GM21515 (cell line): Measurements from ENCODE around the gene ZNF423.

Experiments used
- ATAC-seq: cut with Tn5 transposase; IDR thresholded peaks from one replicate; pipeline ENCODE4 v1.9.1; 2021; ENCODE audit not compliant: unreplicated experiment

The ZNF423 gene

DNA sequence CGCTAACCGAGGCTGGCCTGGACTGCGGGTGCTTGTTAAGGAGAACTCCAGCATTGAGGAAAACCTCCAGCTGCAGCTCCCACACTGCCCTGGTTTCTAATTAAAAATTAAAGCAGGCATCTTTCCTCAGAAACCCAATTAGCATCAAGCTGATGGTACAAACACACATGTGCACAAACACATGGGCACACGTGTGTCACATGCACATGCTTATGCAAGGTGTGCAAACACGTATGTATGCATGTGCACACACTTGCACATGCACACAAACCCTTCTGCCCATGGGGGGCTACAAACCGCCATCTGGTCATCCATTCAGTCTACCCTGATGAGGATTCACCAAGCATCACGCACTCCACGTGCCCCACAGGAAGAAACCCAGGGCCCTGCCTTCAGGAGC is 182.5 kb downstream of the ZNF423 start:
- no peak for ATAC-seq

DNA sequence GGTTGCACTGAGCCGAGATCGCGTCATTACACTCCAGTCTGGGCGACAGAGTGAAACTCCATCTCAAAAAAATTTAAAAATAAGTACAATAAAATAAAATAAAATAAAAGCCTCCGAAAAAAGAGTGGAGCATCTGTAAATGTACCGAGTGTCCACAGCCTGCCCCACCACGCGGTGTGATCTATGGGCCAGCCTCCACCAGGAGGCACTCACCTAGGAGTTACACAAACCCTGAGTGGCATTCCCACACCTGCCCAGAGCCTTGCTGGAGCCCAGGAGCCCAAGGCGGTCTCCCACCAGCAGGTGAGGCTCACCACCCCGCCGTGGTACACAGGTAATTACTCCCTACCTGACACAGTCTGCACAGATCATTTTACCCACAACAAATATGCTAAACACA is 183.2 kb downstream of the ZNF423 start:
- no peak for ATAC-seq

GRCh38 chr16:49671333-49671732 is 184.6 kb downstream of the ZNF423 start:
- ATAC-seq = no peak

- ATAC-seq = no peak
Measured at GRCh38 chr16:49670627-49671026, 185.3 kb downstream of the ZNF423 start.

GRCh38 chr16:49665482-49666230 is 190.3 kb downstream of the ZNF423 start:
- ATAC-seq = no peak

DNA sequence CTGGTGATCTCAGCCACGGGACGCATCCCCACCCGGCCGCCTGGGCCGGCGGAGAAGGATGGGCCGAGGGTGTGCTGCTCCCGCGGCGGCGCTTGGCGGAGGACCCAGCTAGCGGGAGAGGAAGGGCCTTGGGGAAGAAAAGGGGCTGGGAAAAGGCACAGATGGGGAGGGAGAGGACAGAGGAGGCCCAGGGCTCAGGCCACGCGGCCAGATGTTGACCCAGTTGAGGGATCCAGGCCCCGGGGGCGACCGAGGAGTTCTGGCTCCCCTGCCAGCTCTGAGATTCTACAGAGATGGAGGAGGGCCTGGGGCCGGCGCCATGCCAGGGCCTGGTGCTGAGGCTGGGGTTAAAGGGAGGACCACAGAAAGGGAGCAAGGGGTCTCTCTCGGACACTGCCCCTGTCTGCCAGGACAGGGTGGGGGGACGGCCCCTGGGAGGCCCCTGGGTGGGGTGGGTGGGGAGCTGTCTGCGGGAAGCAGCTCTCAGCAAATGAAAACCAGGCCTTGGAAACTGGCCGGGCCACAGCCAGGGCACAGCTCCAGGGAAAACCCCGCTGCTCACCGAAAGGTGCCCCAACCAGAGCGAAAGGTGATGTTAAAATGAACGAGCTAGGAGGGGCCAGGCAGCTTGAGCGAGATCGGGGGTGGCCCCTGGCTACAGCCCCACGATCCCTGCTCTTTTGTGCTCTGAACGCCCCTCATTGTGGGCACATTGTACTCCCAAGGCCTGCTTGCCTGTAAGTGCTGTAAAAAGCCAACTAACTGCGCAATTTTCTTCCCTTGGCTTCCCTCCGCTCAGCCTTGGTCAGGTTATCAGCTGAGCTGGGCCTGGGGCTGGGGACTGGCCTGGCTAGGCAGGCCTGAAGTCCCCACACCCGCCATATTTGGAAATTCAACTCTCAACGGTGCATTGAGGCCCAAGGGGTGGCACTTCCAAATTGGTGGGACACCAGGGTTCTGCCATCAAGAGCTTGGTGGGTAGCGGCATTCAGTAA is 191.4 kb downstream of the ZNF423 start:
- ATAC-seq = no peak

- no peak for ATAC-seq
Measured at GRCh38 chr16:49663081-49664065, 192.5 kb downstream of the ZNF423 start.

GRCh38 chr16:49662569-49662968 is 193.3 kb downstream of the ZNF423 start:
- ATAC-seq = no peak

- no peak for ATAC-seq
Measured at GRCh38 chr16:49661465-49662187, 194.3 kb downstream of the ZNF423 start.

DNA sequence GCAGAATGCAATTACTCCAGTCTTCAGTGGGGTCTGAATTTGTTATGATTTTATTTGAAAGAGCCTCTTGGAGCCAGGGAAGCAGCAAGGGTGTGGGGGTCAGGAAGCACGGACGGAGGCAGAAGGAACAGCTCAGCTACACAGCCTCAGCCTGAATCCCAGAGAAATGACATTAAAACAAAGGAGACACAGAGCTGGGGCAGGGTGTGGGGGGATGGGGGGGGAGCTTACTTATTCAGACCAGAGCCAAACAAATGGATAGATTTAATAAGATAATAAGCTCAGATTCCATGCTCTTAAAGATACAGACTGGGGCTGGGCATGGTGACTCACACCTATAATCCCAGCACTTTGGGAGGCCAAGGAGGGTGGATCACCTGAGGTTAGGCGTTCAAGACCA is 195.3 kb downstream of the ZNF423 start:
- ATAC-seq = no peak

GRCh38 chr16:49659356-49659755 is 196.6 kb downstream of the ZNF423 start:
- no peak for ATAC-seq

- ATAC-seq = no peak
Measured at GRCh38 chr16:49658531-49658930, 197.4 kb downstream of the ZNF423 start.

DNA sequence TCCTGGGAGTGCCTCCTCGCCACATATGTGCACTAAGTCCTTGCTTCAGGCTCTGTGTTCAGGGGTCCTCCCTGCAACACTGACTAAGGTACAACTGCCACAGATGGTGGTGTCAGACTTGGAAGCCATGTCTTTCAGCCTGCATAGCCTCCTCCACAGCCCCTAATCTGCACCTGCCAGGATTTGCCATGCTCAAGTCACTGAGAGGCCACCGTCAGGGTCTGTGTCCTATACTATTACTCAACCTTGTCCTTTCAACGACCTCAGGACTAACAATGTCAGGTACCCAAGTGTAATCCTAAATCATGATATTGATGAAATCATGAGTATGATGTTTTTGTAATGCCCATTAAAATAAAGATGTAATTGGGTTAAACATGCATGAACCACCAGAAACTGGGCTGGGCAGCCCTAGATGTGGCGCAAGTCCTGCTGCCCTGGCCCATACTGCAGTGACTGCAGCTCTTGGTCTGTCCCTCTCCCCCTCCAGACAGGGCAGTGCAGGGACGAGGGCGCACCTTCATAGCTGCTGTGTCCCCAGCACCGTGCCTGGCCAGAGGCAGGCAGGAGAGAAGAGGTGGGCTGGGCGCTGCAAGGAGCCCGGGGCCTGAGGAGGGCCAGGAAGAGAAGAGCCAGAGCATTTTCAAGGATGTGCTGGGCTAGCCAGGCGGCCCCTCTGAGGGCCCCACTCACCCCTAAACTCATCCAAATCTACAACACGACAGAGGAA is 198.0 kb downstream of the ZNF423 start:
- ATAC-seq = no peak

DNA sequence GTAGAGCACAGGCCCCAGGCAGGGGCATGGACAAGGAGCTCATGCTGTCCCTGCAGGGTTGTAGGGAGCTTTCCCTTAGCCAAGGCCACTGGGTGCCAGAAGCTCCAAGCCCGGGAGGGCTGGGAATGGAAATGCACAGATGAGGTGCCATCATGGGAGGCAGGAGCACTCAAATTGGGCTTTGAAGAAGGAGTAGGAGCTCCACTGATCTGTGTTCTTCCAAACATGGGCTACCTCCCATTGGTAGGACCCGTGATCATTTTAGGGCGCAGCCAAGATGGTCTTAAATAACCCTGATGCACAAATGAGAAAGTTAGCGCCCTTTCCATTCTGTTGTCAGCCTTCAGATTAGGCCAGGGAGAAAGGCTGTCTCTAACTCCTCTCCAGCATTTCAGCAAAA is 201.5 kb downstream of the ZNF423 start:
- no peak for ATAC-seq

DNA sequence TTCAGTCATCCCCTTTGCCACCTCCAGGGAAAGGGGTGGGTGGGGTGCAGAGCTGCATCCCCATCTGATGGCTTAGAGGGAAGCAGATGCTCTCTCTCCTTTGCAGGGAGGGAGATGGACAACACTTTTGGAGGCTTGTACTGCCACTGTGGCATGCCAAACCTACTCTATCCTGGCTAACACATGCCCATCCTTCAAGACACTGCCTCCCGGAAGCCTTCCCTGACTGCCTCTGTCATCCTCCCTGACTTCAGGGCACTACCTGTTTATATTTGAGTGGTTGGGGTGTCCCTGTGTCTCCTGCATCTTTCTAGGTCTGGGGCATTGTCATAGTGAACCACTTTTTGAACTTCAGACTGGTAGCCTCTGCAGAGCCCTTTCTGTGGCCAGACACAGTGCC is 202.3 kb downstream of the ZNF423 start:
- ATAC-seq = no peak

- no peak for ATAC-seq
Measured at GRCh38 chr16:49653173-49653570, 202.7 kb downstream of the ZNF423 start.

DNA sequence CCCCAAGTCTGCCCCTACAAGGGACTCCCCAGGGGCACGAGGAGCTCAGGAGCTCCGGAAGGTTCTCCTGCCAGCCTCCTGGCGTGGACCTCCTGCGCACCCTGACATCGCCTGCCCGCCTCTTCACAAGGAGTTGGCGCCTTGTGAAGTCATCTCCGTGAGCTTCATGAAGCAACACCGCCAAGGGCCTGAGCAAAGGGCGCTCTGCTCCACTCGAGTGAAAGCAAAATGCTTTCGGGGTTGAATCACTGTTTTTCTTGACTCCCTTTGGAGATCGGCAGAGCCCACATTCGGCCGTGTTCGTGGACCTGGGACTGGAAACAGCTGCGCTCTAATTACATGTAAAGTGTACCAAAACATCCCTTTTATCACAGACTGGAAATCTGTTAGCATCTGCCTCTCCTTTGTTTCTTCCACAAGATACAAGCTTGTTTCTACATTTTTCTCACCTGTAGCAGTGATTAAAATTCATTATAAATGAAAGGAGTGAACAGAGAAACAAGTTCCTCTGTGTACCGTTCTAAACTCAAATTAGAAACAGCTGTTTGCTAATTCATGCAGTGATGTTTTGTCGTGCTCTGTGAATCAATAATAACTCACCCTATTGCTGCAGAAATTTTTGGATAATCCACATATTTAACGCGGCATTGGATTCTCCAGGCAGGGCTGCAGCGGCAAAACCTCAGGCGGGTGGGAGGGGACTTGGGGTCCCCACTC is 203.3 kb downstream of the ZNF423 start:
- ATAC-seq = no peak

DNA sequence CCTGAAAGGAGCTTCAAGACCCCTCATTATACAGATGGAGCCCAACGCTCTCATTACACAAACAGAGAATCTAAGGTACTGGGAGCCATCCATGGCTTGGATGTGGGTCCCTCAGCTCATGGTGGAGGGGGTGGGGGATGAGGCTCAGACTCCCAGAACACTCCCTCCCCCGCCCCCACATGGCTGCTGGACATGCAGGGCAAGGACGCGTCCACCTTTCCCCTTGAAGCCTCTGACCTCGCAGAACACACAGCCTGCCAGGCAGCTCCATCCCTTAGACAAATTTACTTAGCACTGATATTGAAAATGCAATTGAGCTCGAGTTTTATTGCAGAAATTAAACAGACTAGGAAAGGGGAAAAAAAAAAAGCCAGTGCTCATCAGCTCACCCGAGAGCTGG is 203.9 kb downstream of the ZNF423 start:
- no peak for ATAC-seq

- no peak for ATAC-seq
Measured at GRCh38 chr16:49651226-49651625, 204.7 kb downstream of the ZNF423 start.
